GM19239 (cell line): Measurements from ENCODE around the gene EFEMP2.

Experiments used
- DNase-seq: peaks from one replicate; pipeline ENCODE4 v3.0.0; 2011; ENCODE audit warnings: low spot score; ENCODE audit not compliant: insufficient read length
- FAIRE-seq: peaks from 2 replicates; lab custom pipeline; 2011; peaks lifted over from hg19 to GRCh38; lab: Jason Lieb, UNC

The EFEMP2 gene

GRCh38 chr11:65868907-65869306 lies 3.7 kb downstream of the EFEMP2 start:
- no peak for FAIRE-seq
- DNase-seq: no peak

- DNase-seq (no peak), FAIRE-seq (no peak)
These were observed 4.4 kb downstream of the EFEMP2 start for GRCh38 chr11:65868076-65868667.

- FAIRE-seq: no peak
- no peak for DNase-seq
These were observed 5.1 kb downstream of the EFEMP2 start for GRCh38 chr11:65867284-65868071.

GRCh38 chr11:65866509-65867283 lies 5.9 kb downstream of the EFEMP2 start:
- DNase-seq (no peak), FAIRE-seq (no peak)

GRCh38 chr11:65865550-65866172 lies 6.9 kb downstream of the EFEMP2 start:
- FAIRE-seq (no peak), DNase-seq (no peak)

- no peak for FAIRE-seq
- no peak for DNase-seq
These were observed 7.7 kb downstream of the EFEMP2 start for GRCh38 chr11:65864706-65865471.

GRCh38 chr11:65863889-65864705 lies 8.5 kb downstream of the EFEMP2 start:
- FAIRE-seq (no peak), DNase-seq (no peak)

- DNase-seq (no peak), FAIRE-seq (no peak)
These were observed 9.4 kb downstream of the EFEMP2 start for GRCh38 chr11:65862941-65863888.

GRCh38 chr11:65862191-65862735 lies 10.3 kb downstream of the EFEMP2 start:
- DNase-seq: no peak

GRCh38 chr11:65861533-65862183 lies 10.9 kb downstream of the EFEMP2 start:
- FAIRE-seq (no peak), DNase-seq (no peak)

More at GRCh38 chr11:65862191-65862735, 10.3 kb downstream of the EFEMP2 start:
- FAIRE-seq: no peak

- no peak for DNase-seq
- FAIRE-seq: no peak
These were observed 11.5 kb downstream of the EFEMP2 start for GRCh38 chr11:65861165-65861505.

GRCh38 chr11:65860278-65861164 lies 12.1 kb downstream of the EFEMP2 start, which contains the start of gene MUS81:
TSS of gene MUS81 (plus strand) at chr11:65860433. CDS start at chr11:65860754, 321 bp downstream.
- DNase-seq (peak; percentile 91), FAIRE-seq (peak; percentile 92)

- FAIRE-seq: no peak
These were observed 12.8 kb downstream of the EFEMP2 start for GRCh38 chr11:65859812-65860277.

GRCh38 chr11:65859095-65859811 lies 13.3 kb downstream of the EFEMP2 start:
- peak; percentile 94 for FAIRE-seq
- peak; percentile 82 for DNase-seq

More at GRCh38 chr11:65859812-65860277, 12.8 kb downstream of the EFEMP2 start:
- no peak for DNase-seq

GRCh38 chr11:65858681-65859087 lies 13.9 kb downstream of the EFEMP2 start:
- no peak for FAIRE-seq
- no peak for DNase-seq
